Bronchial epithelial cell (primary cell): ENCODE measurements around the gene FZD7. TPM values are rescaled to one million over a fixed set of nuclear protein-coding genes. Genes with fewer than 3 reads are reported as not detected.

Experiments
- DNase-seq: peaks from one replicate; pipeline ENCODE4 v3.0.0-alpha.2; 2010; ENCODE audit warnings: low read depth
- FAIRE-seq: peaks from 2 replicates; lab custom pipeline; 2011; peaks lifted over from hg19 to GRCh38; lab: Jason Lieb, UNC
- H3K27me3 ChIP-seq: 2 replicates; pipeline ENCODE4 v1.5.1; 2011; ENCODE audit warnings: low read length; ENCODE audit not compliant: control insufficient read depth, insufficient read depth
- H3K36me3 ChIP-seq: 2 replicates; pipeline ENCODE4 v1.5.1; 2011; ENCODE audit warnings: low read length; ENCODE audit not compliant: control insufficient read depth, insufficient read depth
- H3K4me3 ChIP-seq: 2 replicates; pipeline ENCODE4 v1.5.1; 2011; ENCODE audit warnings: mild to moderate bottlenecking, low read depth, low read length, control low read depth
- total RNA-seq: library from RNA; depleted of rRNA; stranded (reverse); fragments of >200 nt; gene quantifications from 2 replicates; pipeline ENCODE4 v1.2.1, GENCODE V29; 2014
- TF ChIP-seq, protein P1 (sequence below): IDR thresholded peaks from 2 replicates; pipeline ENCODE4 v1.5.1; 2011; ENCODE audit warnings: mild to moderate bottlenecking, moderate library complexity, low read length, control low read depth, inconsistent platforms; ENCODE audit not compliant: insufficient read depth, severe bottlenecking

The FZD7 gene
- total RNA-seq, 1 donor from 2014 or later: 1.8 TPM

DNA sequence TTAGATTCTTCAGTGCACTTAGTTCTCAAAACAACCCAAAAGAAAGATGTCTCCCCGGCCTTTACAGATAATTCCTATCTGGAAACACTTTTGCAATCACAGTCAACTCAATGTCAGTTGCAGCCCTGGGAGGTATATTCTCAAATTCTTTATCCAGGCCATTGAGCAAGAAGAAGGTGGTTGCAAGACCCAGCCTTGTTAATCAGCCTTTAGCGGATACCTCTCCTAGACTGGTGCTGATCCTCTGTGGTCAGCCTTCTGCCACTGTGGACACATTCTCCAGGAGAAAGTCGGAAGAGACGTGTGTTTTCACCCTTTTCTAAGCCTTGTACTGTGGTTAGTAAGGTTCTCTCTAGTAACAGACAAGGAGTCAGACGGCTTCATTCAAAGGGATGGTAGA is 7.8 kb upstream of the FZD7 start:
- DNase-seq: no peak
- TF ChIP-seq, protein P1, sequence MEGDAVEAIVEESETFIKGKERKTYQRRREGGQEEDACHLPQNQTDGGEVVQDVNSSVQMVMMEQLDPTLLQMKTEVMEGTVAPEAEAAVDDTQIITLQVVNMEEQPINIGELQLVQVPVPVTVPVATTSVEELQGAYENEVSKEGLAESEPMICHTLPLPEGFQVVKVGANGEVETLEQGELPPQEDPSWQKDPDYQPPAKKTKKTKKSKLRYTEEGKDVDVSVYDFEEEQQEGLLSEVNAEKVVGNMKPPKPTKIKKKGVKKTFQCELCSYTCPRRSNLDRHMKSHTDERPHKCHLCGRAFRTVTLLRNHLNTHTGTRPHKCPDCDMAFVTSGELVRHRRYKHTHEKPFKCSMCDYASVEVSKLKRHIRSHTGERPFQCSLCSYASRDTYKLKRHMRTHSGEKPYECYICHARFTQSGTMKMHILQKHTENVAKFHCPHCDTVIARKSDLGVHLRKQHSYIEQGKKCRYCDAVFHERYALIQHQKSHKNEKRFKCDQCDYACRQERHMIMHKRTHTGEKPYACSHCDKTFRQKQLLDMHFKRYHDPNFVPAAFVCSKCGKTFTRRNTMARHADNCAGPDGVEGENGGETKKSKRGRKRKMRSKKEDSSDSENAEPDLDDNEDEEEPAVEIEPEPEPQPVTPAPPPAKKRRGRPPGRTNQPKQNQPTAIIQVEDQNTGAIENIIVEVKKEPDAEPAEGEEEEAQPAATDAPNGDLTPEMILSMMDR: no peak
- H3K36me3 ChIP-seq: no peaks in the 10 kb centered on the region
- peaks cover 1% of the 10 kb centered on the region for H3K27me3 ChIP-seq
- no peak for FAIRE-seq
- no peak overlapping the region for H3K4me3 ChIP-seq

DNA sequence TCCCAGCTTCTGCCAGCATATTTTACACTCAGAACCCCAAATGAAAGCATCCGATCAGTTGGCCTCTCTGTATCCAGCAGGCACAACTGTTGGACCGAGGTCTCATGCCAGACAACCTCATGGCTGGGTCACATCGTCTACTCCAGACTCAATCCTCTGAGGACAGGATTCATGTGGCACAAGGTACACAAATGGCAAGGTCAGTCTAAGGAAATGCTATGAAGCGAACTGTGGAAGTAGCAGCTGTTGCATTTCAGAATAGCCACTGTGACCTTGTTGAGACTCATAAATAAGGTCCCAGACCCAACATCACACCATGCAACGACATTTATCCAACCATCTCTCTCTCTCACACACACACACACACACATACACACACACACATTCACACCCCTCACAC is 7.1 kb upstream of the FZD7 start:
- FAIRE-seq: no peak

DNA sequence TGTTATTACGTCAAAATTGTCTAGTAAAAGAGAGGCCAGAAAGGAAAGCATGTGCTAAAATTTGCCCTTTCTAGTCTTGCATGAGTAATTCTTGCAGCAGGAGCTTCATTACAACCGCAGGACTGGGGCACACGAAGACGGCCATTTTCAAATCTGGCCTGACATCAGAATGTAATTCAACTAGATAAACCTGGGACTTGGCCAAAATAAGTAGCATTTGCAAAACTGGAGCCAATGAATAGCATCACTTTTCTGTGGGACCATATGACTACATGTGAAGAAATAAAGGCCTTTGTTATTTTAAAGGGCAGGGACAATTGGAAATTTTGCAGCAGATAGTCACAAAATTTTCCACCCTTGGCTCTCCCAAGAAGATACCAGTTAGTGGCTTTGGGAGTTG is 3.0 kb upstream of the FZD7 start:
- DNase-seq (no peak), FAIRE-seq (no peak)
- no peaks in the 10 kb centered on the region for H3K36me3 ChIP-seq
- H3K27me3 ChIP-seq: peaks cover 16% of the 10 kb centered on the region
- TF ChIP-seq, protein P1: no peak
- no peak overlapping the region for H3K4me3 ChIP-seq

More for the DNA sequence above, 7.1 kb upstream of the FZD7 start:
- Histone ChIP-seq H3K36me3 (no peaks in the 10 kb centered on the region), H3K4me3 (no peak overlapping the region), H3K27me3 (peaks cover 1% of the 10 kb centered on the region)
- TF ChIP-seq, protein P1: no peak
- no peak for DNase-seq

DNA sequence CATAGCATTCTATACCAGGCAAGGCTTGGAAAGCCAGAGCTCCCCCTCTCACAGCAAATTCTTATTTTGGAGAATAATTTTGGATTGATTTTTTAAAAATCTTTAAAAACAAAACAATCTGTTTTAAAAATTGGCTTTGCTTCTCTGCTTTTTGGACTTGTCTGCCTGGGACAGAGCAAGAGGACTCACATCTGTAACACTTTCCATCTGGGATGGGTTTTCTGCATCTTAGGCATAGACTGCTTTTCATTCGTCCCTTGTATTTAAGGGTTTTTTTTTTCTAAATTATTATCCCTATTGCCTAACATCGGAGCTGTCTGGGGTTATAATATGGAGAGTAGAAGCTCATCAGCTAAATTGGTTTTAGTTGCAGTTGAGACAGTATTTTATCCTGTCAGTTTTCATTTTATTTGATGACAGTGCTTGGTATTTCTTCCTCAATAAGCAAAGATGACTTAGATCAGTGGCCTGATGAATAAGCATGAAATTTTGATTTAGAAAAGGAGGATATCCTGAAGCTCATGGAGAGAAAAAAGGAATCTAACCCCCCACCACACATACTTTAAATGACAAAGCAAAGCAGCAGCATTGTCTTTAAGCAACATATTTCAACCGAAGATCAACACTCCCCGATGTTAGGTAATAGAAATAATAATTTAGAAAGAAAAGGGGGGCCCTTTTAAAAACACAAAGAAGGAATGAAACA is 2.3 kb upstream of the FZD7 start:
- no peak for FAIRE-seq
- H3K4me3 ChIP-seq: no peak overlapping the region
- H3K36me3 ChIP-seq: no peaks in the 10 kb centered on the region
- TF ChIP-seq, protein P1: no peak
- no peak for DNase-seq
- peaks cover 17% of the 10 kb centered on the region for H3K27me3 ChIP-seq

DNA sequence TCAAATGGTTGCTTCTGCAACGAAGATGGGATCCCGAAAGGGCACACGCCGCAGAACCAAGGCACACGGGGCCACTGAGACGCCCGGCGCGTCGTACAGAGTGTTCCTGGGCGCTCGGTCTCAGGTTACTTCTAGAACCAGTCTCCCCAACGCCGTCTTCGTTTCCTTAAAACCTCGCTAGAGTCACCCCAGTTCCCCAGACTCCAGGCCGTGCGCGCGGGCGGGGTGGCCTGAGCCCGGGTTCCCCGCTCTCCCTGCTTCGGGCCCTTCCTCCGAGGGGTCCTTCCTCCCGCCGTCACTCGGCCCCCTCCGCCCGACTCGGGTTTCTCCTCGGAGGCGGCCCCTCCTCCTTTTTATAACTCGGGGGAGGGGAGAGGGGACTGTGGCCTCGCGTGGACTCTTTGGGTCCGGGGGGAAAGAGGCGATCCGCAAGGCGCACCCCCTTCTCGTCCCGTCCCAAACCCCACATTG is 774 bp upstream of the FZD7 start:
- H3K27me3 ChIP-seq: peaks cover 17% of the 10 kb centered on the region
- peak overlapping the region; percentile 69 for H3K4me3 ChIP-seq
- TF ChIP-seq, protein P1: no peak
- FAIRE-seq (no peak), DNase-seq (peak; percentile 21)
- no peaks in the 10 kb centered on the region for H3K36me3 ChIP-seq
